ENCODE data around the gene NUF2. TPM values are rescaled to one million over a fixed set of nuclear protein-coding genes. Genes with fewer than 3 reads are reported as not detected.

The NUF2 gene
- total and polyA plus RNA-seq, 2 of the 8 experiments (the other 6 are each of a cell fraction or from before 2014, with no cell fraction given) = 12.1 to 28.3 TPM

DNA sequence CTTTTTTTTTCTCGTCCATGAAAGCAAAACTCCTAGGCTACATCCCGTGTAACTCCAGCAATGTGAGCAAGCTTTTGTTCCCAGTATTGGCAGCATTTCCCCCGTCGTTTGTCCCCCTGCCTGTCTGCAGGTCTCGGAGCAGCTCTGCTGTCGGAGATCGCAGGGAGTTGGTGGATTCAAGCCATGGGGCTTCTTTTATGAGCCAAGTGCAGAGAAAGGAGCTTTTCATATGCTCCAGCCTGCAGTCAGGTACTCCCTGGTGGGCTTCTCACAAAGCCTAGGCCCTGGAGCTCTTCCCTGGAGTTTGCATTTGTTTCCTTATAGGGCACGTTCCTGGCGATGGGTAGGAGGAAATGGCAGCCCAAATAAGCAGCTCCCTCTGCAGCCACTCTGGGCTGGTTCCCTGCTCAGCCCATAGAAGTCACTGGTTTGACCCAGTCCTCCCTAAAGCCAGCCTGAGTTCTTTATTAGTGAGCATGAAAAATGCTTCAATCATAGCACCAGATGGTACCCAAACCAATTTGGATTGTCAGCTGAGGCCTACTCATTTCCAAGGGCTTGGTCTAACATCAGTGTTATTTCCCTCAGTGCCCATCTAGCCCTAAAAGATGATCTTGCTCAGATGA lies 78.3 kb downstream of the NUF2 start (continued):
- TF ChIP-seq EZH2 (IDR thresholded peaks at IDR 0.05; ENCODE audit: low read depth, low read length, severe bottlenecking) (no peak), GABPA (IDR thresholded peaks at IDR 0.05; ENCODE audit: borderline replicate concordance, insufficient read depth, low read length) (no peak), CTBP2 (IDR thresholded peaks at IDR 0.05; ENCODE audit: borderline replicate concordance, insufficient read depth, insufficient read length, low read length) (no peak), SP1 (IDR thresholded peaks at IDR 0.05; ENCODE audit: low read depth, low read length) (no peak), EP300 (IDR thresholded peaks at IDR 0.05; ENCODE audit: borderline replicate concordance in 1 of 2, low read depth in 2 of 2, low read length in 2 of 2) (peak in 1 of 2 experiments; percentile 84; a peak in 1 of 3 replicates)

All from H1 (cell line).